Spleen (tissue), 11 donors: Measurements from ENCODE around the gene MGME1. TPM values are rescaled to one million over a fixed set of nuclear protein-coding genes. Genes with fewer than 3 reads are reported as not detected.

ENCODE experiments used
- DNase-seq: peaks from one replicate; pipeline ENCODE4 v3.0.0-alpha.2; 2020
- H3K27ac ChIP-seq, 8 donors: fragments of 200-600 bp; sonication (generic) in 7 of 8; 1 replicate in 4 of 8; 2 replicates in 4 of 8; pipeline versions ENCODE4 v1.5.0 to v1.8.0; 2016 to 2021; ENCODE audit warnings: inconsistent platforms in 4 of 8, mild to moderate bottlenecking in 4 of 8, moderate library complexity in 1 of 8
- H3K27me3 ChIP-seq, 7 donors: fragments of 200-600 bp; sonication (generic) in 6 of 7; replicated peaks in 1 of 7; 1 replicate in 4 of 7; 2 replicates in 3 of 7; pipeline versions ENCODE4 v1.5.0 to v1.8.0; 2016 to 2021; ENCODE audit warnings: inconsistent platforms in 3 of 7, mild to moderate bottlenecking in 1 of 7
- H3K36me3 ChIP-seq, 6 donors: fragments of 200-600 bp; sonication (generic) in 5 of 6; 1 replicate in 4 of 6; 2 replicates in 2 of 6; pipeline versions ENCODE4 v1.5.0 to v1.8.0; 2016 to 2021; ENCODE audit warnings: inconsistent platforms in 2 of 6
- H3K4me1 ChIP-seq, 6 donors: fragments of 200-600 bp; sonication (generic) in 5 of 6; 1 replicate in 3 of 6; 2 replicates in 3 of 6; pipeline versions ENCODE4 v1.5.0 to v1.8.0; 2016 to 2021; ENCODE audit warnings: inconsistent platforms in 3 of 6
- H3K4me3 ChIP-seq, 8 donors: fragments of 200-600 bp; sonication (generic) in 7 of 8; 1 replicate in 4 of 8; 2 replicates in 4 of 8; pipeline versions ENCODE4 v1.5.0 to v1.8.0; 2016 to 2021; ENCODE audit warnings: inconsistent platforms in 4 of 8, mild to moderate bottlenecking in 4 of 8, moderate library complexity in 2 of 8
- H3K9me3 ChIP-seq, 8 donors: fragments of 200-600 bp; sonication (generic) in 7 of 8; 1 replicate in 4 of 8; 2 replicates in 4 of 8; pipeline versions ENCODE4 v1.5.0 to v1.8.0; 2016 to 2021; ENCODE audit warnings: inconsistent platforms in 4 of 8
- CTCF ChIP-seq, 11 experiments: fragments of 200-600 bp in 7 of 11; fragments of 450-650 bp in 4 of 11; sonication (generic) in 4 of 11; IDR thresholded peaks in 8 of 11; conservative IDR thresholded peaks in 3 of 11; 1 replicate in 7 of 11; 2 replicates in 4 of 11; pipeline versions ENCODE4 v1.4.0 to v1.8.0; 2016 to 2021; ENCODE audit warnings: antibody characterized with exemption in 11 of 11, inconsistent platforms in 4 of 11, mild to moderate bottlenecking in 1 of 11
- POLR2A ChIP-seq, 3 donors: fragments of 450-650 bp; IDR thresholded peaks; one replicate each; pipeline ENCODE4 v1.5.1; 2017; ENCODE audit warnings: antibody characterized with exemption in 3 of 3, mild to moderate bottlenecking in 1 of 3
- POLR2AphosphoS5 ChIP-seq, 3 donors: sonication (generic); formaldehyde crosslinking; IDR thresholded peaks; one replicate each; pipeline ENCODE4 v1.5.1; 2017; ENCODE audit warnings: antibody characterized with exemption in 3 of 3
- WGBS, 5 donors: extraction: QIAGEN DNeasy Blood & Tissue Kit in 3 of 5; methylation state at CpG; one replicate each; pipeline versions ENCODE4 v1.1.5 to v1.1.7; 2013 to 2018; 5-methylcytosine and 5-hydroxymethylcytosine counted together
- intact Hi-C: fragments of 100-400 bp; cut with DNase I; formaldehyde crosslinking; loops from one replicate; pipeline ENCODE4 v1.15.0; 2023; ENCODE audit warnings: low total_unique reads
- polyA plus RNA-seq, 3 donors: library from polyadenylated mRNA; stranded (reverse); fragments of 200-250 nt; gene quantifications; one replicate each; pipeline ENCODE4 v1.2.1, GENCODE V29; 2013
- total RNA-seq, 7 donors: library from RNA; depleted of rRNA in 3 of 7; stranded (reverse); fragments of >200 nt in 3 of 7; fragmentation: NEBNext Ultra II Directional in 4 of 7; extraction: Animal tissue kit (Norgen Biotek cat#: 25700) in 4 of 7; gene quantifications; one replicate each; pipeline versions ENCODE4 v1.1.0 to v1.2.1, GENCODE V29; 2016 to 2021
- donor health status: healthy with polysubstance abuse.
- donor health status: DM: no; HTN: no; CAD: no; lungs with moderate emphysema.
- donor health status: DM: no; HTN: no; CAD: no.
- donor health status: Bipolar disorder and iron deficiency.
- donor health status: healthy.
- donor health status: DM: no; HTN: no; CAD: no.
- donor health status: DM: yes; HTN: yes; CAD: no.

Gene MGME1
- total and polyA plus RNA-seq, 10 donors: 20.9 to 33.4 (median 27.6) TPM

- Histone ChIP-seq H3K9me3 (peaks cover 0 to 4% (median 0%) of the 10 kb centered on the region in 8 donors), H3K4me1 (peaks cover 7 to 26% (median 15%) of the 10 kb centered on the region in 6 donors), H3K36me3 (no peaks in the 10 kb centered on the region), H3K27ac (no peak overlapping the region), H3K27me3 (peaks cover 0 to 6% (median 0%) of the 10 kb centered on the region in 7 donors), H3K4me3 (no peak overlapping the region)
- no peak for TF ChIP-seq POLR2A (IDR thresholded peaks at IDR 0.05)
- no peak for TF ChIP-seq POLR2AphosphoS5 (IDR thresholded peaks at IDR 0.05)
- no peak for TF ChIP-seq CTCF (IDR thresholded peaks at IDR 0.05 in 8 of 11, conservative IDR thresholded peaks at IDR 0.05 in 3 of 11)
- no peak for DNase-seq
- intact Hi-C loops: no loop called here
- WGBS, 5 donors: 75 to 91% (median 85%) methylated on average over 15 to 16 of the region's 16 CpGs
Measured at GRCh38 chr20:17934141-17934862, 34.5 kb upstream of the MGME1 start.

- H3K36me3 ChIP-seq: peaks cover 0 to 2% (median 0%) of the 10 kb centered on the region in 6 donors
- peaks cover 7 to 35% (median 20%) of the 10 kb centered on the region in 6 donors for H3K4me1 ChIP-seq
- H3K27ac ChIP-seq: no peak overlapping the region
- no peak for TF ChIP-seq POLR2A (IDR thresholded peaks at IDR 0.05)
- TF ChIP-seq POLR2AphosphoS5 (IDR thresholded peaks at IDR 0.05): no peak
- no peak for TF ChIP-seq CTCF (IDR thresholded peaks at IDR 0.05 in 8 of 11, conservative IDR thresholded peaks at IDR 0.05 in 3 of 11)
- H3K4me3 ChIP-seq: no peak overlapping the region
- WGBS, 5 donors: 71 to 95% (median 85%) methylated on average over 3 of the region's 3 CpGs
- no peak for DNase-seq
- intact Hi-C loops: no loop called here
- H3K27me3 ChIP-seq: no peaks in the 10 kb centered on the region
- peaks cover 0 to 4% (median 0%) of the 10 kb centered on the region in 8 donors for H3K9me3 ChIP-seq
Measured at GRCh38 chr20:17935186-17935585, 33.6 kb upstream of the MGME1 start.

- no peaks in the 10 kb centered on the region for H3K27me3 ChIP-seq
- 83 to 94% (median 88%) methylated on average over 9 of the region's 9 CpGs for WGBS, 5 donors
- peaks cover 0 to 8% (median 0%) of the 10 kb centered on the region in 6 donors for H3K36me3 ChIP-seq
- peaks cover 0 to 4% (median 0%) of the 10 kb centered on the region in 8 donors for H3K9me3 ChIP-seq
- TF ChIP-seq POLR2A (IDR thresholded peaks at IDR 0.05): no peak
- no peak for TF ChIP-seq POLR2AphosphoS5 (IDR thresholded peaks at IDR 0.05)
- TF ChIP-seq CTCF (IDR thresholded peaks at IDR 0.05 in 8 of 11, conservative IDR thresholded peaks at IDR 0.05 in 3 of 11): no peak
- intact Hi-C loops: no loop called here
- H3K4me3 ChIP-seq: no peak overlapping the region
- DNase-seq: no peak
- H3K27ac ChIP-seq: no peak overlapping the region
- peaks cover 7 to 39% (median 20%) of the 10 kb centered on the region in 6 donors for H3K4me1 ChIP-seq
Measured at GRCh38 chr20:17935761-17936160, 33.1 kb upstream of the MGME1 start.

- H3K27me3 ChIP-seq: no peaks in the 10 kb centered on the region
- H3K4me1 ChIP-seq: peaks cover 7 to 39% (median 20%) of the 10 kb centered on the region in 6 donors
- H3K36me3 ChIP-seq: peaks cover 0 to 13% (median 5%) of the 10 kb centered on the region in 6 donors
- TF ChIP-seq CTCF (IDR thresholded peaks at IDR 0.05 in 8 of 11, conservative IDR thresholded peaks at IDR 0.05 in 3 of 11): no peak
- peaks cover 0 to 2% (median 0%) of the 10 kb centered on the region in 8 donors for H3K9me3 ChIP-seq
- intact Hi-C loops: no loop called here
- peak overlapping the region in 1 of 8 donors; percentile 3 for H3K27ac ChIP-seq
- DNase-seq: no peak
- H3K4me3 ChIP-seq: no peak overlapping the region
- 48 to 82% (median 69%) methylated on average over 8 of the region's 8 CpGs for WGBS, 5 donors
Measured at GRCh38 chr20:17936286-17936760, 32.5 kb upstream of the MGME1 start.
